TTC549 (cell line): ENCODE measurements around the gene LIX1L.

ENCODE experiments used
- FAIRE-seq: peaks from 2 replicates; lab custom pipeline; 2012; peaks lifted over from hg19 to GRCh38; lab: Jason Lieb, UNC

The LIX1L gene

DNA sequence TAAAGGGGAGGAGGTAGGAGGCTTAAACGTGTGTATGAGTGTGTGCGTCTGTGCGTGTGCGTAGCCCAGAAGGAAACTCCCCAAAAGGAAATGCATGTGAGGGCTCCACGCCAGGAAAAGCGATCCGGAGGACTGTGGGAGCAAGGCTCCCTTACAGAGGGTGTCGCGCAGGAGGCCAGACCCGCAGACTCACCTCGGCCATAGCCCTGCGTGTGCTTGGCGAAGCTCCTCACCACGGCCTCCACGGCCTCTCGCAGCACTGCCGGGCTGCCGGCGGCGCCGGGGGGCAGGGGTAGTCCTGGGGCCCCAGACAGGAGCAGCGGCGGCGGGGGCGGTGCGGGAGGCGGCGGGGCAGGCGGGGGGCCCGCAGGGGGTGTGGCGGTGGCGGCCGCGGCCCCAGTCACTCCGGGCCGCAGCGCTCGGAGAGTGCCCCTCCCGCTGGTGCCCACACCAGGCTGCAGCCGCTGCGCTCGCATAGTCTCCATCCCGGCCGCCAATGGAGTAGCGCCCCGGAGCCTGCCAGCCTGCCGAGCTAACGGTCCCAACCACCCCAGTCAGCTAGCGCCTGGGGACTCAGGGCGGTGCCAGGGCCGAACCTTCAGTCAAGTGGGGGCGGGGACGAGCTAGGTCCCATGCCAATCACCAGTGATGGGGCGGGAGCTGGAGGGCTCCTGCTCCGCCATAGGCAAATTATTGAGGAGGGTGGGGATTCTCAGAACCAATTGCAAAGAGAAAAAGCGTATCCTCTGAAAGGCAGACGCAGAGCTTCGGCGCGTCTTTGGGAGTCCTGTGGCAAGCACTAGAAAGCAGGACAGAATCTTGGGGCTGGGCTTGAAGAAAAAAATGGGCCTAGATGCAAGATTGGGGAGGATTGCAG, at the start of gene LIX1L:
LIX1L (minus strand) TSS at position 575 of the 877 bp plus-strand sequence; CDS start at position 485, 90 bp downstream.
- peak; percentile 99 for FAIRE-seq

DNA sequence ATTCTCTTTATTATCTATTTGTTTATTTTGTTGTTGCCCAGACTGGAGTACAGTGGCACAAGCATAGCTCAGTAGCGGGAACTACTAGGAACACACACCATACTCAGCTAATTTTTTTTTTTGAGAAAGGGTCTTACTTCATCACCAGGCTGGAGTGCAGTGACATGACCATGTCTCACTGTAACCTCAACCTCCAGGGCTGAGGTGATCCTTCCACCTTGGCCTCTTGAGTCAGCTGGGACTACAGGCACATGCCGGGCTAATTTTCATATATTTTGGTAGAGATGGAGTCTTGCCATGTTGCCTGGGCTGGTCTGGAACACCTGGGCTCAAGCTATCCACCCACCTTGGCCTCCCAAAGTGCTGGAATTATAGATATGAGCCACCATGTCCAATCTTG, 43.9 kb upstream of the LIX1L start:
- no peak for FAIRE-seq

DNA sequence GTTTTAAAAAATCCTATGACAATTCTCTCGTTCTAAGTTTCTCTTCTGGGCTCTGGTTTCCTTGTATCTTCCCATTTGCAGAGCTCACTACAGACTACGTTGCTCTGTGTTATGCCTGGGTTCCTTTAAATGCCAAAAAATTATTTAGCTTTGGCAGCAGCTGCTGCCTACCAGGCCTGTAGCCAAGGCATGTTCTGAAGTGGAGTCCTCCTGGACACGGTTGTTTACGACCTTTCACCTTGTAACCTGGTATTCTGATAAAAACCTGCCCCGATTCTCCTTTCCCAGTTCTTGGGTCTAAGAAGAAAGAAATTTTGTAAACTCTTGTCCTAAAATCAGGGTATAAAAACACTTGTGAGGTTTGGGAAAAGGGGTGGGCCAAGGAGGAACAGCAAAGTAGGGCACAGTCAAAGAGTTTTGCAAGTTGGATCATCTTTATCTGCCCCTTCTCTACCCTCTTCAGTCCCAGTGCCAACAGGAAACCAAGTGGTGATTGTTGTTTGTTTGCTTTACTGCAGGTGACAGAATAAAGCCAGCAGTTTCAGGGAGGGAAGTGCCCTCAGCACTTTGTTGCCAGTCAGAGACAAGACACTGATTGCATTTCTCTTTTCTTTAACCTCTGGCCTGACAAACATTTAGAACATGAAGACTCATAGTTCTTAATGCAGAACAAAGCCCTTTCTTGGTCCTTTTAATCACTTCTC, 41.7 kb upstream of the LIX1L start:
- FAIRE-seq = no peak

DNA sequence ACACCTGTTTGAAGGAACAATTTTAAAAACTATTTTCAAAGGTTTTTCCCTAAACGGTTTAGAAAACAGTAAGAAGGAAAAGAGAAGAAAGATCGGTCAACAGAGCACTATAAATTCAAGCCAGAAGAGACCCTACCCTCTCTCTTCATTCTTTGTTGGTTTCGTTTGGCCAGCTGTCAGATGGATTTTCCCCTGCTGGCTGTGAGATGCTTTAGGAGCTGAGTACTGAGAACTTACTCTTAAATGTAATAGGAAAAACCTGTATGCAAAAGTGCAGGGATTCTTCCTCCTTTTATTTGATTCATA, 39.9 kb upstream of the LIX1L start:
- FAIRE-seq = no peak

DNA sequence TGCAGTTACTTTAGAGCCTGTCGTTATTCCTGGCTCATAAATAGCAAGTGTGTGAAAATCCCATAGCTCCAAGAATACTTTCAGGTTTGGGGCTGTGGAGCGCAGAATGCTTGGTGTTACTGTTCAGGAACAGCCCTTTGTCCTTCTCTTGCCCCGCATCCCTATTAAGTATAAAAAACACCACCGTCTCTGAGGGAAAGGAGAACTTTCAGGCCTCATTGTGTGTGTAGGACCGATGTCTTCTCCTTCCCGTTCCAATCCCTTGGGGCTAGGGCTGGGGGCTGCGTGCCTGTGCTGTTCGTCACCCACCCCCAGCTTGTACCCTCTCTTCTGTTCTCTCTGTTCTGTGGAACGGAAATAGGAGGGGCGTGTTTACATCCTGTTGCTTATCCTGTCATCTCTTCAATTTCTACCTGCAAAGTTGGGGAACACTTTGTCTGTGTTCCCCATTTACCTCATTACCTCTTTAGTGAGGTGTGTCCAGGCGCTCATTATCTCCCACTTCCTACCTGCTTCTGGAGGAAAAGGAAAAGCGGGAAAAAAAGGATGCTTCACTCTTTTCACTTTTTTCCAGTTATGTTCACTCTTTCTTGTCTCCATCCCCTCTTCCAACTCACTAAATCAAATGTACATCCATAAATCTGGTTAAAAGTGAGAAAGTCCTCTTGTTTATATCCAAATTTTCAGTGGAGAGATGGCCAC, 39.4 kb upstream of the LIX1L start:
- FAIRE-seq = no peak

DNA sequence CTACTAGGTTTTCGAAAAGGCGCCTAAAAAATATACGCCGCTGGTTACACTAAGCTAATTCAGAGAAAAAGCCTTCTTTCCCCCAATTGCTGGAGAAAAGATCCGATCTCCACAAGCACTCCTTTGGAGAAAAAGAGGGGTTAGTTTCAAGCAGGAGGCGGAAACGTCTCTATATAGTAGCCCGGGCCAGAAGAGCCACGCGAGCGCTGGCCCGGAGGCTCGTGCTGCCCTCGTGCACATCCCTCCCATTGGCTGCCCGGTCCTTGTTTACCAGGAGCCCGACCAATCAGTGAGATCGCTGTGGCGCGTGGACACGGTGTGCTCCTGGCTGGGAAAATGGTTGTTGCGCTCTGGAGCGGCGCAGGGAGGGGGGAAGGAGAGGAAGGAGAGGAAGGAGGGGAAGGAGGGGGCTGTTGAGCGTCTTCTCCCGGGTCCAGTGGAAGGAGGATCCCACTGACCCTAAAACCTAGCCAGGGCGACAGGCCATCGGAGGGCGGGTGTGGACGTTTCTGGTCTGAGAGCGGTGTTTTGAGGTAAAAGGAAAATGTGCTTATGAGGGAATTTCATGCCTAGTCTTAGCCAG, 38.7 kb upstream of the LIX1L start, which contains the start of gene TXNIP:
TXNIP (minus strand) TSS at position 147 of the 583 bp plus-strand sequence. CDS start 313 bp downstream, outside the sequence.
- peak; percentile 94 for FAIRE-seq

DNA sequence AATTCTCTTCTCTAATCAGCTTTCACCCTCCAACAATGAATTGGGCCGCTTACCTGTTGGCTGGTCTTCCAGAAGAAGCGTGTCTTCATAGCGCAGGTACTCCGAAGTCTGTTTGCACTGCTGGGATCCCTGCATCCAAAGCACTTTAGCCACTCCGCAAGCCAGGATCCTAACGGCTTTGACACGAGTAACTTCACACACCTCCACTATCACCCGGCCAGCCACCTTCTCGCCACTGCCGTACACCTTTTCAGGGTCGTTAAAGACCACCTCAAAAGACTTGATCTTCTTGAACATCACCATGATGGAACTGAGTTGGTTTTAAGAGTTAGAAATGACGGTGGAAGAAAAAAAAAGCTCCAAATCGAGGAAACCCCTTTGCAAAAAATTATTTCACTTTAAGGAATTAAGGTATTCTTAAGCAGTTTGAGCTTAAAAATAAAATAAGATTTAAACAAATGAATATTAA, 38.2 kb upstream of the LIX1L start:
- FAIRE-seq = no peak

DNA sequence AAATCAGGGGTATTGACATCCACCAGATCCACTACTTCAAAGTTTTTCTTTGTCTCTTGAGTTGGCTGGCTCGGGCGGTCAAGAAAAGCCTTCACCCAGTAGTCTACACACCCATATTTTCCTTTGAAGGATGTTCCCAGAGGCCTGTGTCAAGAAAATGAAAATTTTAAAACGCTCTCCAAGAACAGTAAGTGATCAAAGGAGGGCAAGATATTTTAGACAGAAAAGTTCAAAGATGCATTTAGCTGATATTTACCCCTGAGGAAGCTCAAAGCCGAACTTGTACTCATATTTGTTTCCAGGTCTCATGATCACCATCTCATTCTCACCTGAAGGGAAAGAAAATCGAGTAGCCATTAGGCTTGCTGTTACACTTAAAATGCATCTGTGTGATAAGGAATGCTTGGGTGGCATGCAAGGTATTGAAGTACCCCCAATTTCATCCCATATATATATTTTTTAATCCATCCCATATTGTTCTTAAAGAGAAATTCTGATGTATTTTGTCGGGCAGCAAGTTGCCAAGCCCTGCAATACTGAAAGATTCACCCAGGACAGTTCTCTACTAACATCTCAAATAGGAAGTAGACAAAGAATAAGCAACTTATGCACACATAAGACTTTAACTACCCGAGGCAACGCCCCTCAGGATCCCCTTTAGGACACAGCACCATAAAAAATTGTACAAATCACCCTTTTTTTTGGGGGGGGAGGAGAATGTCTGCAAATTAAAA, 37.5 kb upstream of the LIX1L start:
- no peak for FAIRE-seq

DNA sequence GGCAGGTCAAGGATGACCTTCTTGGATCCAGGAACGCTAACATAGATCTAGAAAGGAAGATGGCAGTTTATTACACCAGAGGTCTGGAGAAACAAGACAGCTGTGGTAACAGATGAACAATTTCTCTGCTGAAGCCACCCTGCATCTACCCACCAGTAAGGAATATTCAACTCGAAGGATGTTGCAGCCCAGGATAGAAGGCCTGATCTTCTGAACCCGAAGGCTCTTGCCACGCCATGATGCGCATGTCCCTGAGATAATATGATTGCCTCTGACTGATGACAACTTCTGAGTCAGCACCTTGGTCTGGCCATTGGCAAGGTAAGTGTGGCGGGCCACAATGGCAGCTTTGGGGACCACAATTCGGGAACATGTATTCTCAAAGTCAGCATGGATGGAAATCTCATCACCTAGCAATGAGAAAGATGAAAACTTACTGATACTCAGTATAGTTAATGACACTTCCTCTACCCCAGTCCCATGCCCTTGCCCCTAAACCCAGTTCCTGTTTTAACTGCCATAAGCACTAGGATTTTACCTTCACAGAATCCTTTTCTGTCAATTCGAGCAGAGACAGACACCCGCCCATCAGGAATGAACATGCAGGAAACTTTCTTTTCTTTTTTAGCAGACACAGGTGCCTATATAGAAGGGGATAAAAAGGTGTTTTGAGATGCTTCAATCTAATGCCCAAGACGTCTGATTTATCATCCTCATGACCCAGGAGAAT, 36.7 kb upstream of the LIX1L start:
- no peak for FAIRE-seq

DNA sequence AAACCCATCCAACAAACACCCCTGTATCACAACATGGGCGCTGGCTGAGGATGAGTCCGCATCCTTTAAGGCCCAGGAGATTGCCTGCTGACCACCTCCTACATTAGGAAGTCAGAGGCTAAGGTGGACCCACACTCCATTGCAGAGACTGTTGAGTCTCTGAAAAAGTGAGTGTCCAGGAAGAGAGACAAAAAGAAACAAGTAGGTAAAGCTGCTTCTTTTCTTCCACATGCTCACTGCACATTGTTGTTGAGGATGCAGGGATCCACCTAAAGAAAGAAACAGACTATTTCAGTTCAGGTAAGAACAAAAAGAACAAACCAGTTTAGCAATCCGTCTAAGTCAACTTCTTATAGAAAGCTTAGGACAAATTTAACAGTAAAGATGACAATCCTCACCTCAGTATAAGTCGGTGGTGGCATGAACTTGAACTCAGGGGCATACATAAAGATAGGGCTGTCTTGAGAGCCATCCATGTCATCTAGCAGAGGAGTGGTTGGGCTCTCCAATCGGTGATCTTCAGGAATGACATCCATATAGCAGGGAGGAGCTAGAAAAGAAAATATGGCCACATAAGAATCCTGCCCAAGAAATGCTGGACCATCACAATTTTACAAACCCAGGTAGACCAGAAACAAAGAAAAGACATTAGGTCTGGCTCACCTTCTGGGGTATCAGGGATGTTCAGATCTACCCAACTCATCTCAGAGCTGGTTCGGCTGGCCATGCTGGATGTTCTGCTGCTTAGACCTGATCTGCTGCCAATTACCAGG, 36.0 kb upstream of the LIX1L start:
- no peak for FAIRE-seq

DNA sequence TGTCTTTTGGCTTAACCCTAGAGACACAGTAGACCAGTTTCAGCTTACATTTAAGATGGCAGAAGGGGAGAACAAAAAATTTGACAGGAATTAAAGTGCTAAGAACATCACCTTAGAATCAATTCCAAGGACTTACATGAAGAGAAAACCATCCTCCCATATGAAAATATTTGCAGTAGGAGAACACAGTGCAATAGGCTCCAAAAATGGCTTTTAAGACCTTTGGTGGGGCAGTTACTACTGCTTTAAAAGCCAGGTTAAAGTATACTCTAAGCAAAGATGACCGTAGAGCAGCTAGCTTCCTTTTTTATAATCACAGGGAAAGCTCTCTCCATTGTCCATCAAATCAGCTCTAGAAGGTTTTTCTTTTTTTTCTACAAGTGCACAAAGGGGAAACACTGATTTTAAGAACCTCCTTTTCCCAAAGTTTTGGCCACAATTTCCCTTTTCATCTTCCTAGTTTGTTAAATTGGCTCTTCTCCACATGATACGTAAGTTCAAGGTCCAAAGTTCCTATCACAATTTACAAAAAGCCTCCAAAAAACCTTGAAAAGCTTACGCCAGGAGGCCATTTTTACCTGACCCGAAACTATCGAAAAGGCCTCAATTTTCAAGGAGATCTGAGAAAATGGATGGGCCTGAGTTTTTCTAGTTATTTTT, 35.3 kb upstream of the LIX1L start:
- no peak for FAIRE-seq

DNA sequence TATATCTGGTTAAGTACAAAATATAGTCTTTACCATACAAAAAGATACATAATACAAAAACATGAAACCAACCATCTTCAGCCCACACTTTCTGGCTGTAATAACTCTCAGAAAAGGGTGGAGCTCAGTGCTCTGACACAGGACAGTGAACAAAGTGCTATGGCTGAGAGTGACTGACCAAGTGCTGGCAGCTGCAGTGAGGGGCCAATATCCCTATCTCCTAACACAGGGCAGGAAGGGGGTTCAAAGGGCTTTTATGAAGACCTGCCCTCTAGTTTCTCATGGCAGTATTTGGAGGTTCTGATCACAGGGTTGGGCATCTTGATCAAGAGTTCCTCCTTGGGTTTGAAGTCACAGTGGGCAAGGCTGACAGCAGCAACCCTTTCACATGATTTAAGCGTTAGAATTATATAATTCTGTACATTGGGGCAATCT, 34.7 kb upstream of the LIX1L start:
- no peak for FAIRE-seq

DNA sequence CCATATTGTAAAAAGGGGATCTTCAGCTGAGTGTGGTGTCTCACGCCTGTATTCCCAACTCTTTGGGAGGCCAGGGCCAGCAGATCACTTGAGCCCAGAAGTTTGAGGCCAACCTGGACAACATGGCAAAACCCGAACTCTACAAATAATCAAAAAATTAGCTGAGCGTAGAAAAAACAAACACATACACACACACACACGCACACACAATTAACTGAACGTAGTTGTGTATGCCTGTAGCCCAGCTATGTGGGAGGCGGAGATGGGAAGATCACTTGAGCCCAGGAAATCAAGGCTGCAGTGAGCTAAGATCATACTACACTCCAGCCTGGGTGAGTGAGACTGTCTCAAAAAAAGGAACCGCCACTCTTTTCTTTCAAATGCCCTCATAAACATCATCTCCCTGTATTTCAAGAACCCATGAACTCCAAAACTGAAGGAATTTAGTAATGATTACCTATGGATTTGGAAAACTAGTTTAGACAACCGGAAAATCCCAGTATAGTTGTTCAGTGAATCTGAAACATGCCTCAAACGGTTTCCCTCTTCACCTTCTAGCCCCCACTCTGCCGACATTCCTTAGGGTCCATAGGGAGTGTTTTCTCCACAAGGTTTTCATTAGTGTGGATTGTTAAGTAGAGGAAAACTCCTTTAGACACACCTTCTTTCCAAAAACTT, 34.1 kb upstream of the LIX1L start:
- FAIRE-seq = no peak

DNA sequence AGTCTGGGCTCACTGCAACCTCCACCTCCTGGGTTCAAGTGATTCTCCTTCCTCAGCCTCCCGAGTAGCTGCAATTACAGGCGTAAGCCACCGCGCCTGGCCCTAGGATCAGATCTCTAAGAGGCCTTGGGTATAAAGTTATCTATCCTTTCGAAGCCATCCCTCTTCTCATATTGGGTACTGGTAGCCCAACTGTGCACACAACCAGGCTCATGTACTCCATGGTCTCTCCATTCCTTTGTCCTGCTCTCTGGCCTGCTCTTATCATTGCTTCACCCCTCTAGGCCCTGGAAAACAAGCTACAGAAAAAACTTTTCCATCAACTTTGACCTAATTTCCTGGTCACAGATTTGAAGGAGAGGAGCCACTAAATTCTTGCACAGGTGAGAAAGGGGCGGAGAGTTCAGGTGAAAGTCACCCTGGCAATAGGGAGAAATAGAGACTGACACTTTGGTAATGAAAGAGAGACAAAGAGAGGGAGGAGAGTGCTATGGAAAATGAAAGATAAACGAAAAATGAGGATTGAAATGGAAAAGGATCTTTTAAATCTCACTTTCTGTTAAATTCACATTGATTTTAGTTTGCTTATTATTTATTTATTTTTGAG, 32.5 kb upstream of the LIX1L start:
- no peak for FAIRE-seq

DNA sequence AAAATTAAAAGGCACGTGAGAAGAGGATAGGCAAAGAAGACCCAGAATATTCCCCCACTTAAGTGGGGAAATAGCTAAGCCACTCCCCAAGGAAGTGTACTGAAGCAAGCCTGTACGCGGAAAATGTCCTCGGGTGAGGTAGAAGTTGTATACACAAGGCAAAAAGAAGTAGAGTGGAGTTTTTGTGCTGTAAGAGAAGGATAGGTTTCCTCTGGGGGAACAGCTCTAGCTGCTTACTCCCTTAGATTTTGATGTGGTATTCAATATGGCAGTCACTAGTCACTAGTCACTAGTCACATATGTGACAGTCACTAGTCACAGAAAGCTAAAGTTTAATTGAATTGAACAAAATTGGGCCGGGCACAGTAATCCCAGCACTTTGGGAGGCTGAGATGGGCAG, 31.0 kb upstream of the LIX1L start:
- no peak for FAIRE-seq

DNA sequence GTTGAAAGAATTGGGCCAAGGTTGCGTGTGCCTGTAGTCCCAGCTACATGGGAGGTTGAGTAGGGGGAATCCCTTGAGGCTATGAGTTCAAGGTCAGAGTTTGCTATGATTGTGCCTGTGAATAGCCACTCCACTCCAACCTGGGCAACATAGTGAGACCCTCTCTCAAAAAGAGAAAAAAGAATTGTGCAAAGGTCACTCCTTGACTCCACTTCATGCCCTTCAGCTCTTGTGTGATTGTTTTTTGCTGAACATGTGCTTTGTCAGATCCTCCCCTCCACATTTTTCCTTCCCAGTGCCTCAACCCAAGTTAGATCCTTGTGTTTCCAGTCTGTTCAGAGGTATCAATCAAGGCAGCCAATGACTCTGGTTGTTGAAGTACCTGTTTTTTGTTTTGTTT, 30.1 kb upstream of the LIX1L start:
- no peak for FAIRE-seq

DNA sequence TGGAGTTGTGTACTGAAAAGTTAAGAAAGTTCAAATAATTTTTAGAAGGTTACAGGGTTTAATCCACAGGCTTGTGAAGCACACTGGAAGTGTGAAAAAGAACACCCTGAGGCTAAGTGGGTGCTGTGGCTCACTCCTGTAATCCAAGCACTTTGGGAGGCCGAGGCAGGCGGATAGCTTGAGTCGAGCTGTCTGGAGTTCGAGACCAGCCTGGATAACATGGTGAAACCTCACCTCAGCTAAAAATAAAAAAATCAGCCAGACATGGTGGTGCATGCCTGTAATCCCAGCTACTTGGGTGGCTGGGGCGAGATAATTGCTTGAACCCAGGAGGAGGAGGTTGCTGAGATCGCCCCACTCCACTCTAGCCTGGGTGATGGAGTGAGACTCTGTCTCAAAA, 28.7 kb upstream of the LIX1L start:
- no peak for FAIRE-seq

DNA sequence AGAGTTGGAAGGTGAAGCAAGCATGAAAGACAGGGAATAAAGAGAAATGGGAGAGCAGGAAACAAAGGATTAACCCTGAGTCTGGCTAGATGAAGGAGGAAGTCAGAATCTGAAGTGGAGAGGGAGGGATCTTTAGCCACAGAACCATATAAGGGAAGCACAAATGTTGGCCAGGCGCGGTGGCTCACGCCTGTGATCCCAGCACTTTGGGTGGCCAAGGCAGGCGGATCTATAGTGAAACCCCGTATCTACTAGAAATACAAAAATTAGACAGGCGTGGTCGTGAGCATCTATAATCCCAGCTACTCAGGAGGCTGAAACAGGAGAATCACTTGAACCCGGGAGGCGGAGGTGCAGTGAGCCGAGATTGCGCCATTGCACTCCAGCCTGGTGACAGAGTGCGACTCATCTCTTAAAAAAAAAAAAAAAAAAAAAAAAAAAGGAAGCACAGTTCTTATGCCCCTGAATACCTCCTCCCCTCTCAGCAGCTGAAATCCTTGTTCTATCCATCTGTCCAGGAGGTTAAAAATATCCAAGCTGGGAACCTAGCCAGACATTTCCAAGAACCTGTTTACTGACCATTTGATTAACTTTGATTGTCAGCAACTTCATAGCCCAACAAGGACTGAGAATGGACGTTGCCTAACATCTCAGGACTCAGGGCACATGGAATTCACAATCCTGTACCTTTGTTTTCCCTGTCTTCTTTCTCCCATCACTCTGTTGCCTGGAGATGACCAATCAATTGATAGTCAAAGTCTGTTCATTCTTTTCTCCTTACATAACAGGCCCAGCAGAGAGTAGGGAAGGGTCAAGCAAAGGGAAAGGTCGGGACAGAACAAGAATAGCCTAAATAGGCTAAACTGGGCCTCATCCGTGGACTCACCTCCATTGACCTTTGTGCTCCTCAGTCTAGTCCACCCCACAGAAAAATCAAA, 28.0 kb upstream of the LIX1L start:
- no peak for FAIRE-seq
